Fibroblast of skin of right quadriceps (primary cell): ENCODE measurements around the gene TTC28.
A peak's percentile ranks its signal among the peaks of the same experiment; 100 is the strongest.
"Not testable (repeated sequence)": the region's sequence is repeated elsewhere in the genome, so short reads cannot be mapped to it uniquely, and the experiment has no call there.

Source experiments
- DNase-seq: peaks from one replicate; pipeline ENCODE4 v3.0.0-alpha.2; 2013

The TTC28 gene

DNA sequence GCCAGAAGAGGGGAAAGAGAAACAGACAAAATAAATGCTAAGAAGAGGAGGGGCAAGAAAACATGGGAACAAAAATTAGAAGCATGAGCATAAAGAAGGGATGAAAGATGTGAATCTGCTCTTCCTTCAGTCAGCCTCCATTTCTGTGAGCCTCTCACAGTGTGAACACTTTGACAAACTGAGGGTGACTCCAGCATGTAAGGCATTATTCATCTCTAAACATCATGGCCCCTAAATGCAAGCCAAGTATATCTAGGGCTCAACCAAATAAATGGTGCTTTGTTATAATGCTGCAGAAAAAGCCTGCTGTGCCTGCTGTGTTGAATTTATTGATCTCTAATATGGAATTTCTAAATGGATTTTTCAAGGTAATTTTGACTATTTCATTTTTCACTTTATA lies 281.3 kb downstream of the TTC28 start:
- DNase-seq = no peak

DNA sequence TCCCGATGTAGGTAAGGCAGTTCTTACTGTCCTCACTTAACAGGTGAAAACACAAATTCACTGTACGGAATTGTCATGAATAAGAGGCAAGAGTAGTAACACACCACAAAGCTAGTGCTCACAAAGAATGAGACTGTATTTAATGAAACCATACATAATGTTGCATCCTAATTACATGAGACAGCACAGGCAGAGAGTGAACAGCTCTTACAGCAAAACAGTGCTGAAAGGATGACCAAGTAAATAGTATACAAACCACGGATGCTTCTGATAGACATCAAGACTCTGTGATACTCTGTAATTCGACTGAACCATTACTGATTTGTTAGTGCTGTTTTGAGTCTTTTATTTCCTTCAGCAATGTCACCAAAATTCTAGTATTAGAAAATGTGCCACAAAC lies 282.3 kb downstream of the TTC28 start:
- no peak for DNase-seq

DNA sequence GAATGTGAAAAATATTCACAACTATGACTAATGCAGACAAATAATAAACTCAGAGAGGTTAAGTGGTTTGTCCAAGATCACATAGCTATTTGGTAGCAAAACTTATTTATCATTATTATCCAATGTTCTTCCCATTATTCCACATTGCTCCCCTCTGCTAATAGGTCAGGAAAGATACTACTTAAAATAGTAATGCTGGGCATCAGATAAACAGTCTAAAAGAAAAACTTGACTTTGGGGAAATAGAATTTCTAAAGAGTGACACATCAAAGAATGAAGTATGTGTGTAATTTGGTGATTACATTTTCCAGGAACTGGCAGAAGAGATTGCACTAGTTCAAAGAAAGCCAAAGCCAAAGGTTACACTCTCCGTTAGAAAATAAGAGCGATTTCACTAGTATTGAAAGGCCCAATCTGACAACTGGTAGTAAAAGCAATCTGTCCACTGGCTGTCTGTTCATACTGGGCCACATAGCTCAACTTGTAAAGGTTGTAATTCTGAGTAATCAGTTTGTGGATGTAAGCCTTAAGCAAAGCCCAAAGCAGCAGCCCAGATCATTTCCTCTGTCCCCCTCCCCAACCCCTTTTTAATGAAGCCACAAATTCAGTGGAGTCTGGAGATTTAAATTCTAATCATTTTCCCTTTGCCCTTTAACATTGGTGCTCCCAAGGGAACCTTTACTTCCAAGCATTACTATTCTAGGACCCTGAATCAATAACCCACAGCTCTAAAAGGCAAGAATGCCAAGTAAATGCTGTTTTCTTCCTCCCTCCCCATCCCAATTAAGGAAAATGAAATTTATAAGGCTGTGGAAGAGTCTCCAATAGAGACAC lies 283.5 kb downstream of the TTC28 start:
- DNase-seq = peak; percentile 58

DNA sequence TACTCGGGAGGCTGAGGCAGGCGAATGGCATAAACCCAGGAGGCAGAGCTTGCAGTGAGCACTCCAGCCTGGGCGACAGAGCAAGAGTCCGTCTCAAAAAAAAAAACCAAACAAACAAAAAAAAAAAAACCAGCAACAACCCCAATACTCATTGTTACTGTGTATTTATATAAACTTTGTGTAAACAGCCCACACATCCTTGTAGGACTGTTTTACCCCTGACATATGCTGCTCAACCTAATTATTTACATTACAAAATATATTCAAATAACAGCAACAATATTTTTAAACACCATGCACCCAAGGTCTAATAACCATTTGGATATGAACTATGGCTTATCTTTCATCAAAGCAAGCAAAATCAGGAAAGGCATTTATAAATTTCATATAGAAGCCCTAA lies 284.1 kb downstream of the TTC28 start:
- no peak for DNase-seq

DNA sequence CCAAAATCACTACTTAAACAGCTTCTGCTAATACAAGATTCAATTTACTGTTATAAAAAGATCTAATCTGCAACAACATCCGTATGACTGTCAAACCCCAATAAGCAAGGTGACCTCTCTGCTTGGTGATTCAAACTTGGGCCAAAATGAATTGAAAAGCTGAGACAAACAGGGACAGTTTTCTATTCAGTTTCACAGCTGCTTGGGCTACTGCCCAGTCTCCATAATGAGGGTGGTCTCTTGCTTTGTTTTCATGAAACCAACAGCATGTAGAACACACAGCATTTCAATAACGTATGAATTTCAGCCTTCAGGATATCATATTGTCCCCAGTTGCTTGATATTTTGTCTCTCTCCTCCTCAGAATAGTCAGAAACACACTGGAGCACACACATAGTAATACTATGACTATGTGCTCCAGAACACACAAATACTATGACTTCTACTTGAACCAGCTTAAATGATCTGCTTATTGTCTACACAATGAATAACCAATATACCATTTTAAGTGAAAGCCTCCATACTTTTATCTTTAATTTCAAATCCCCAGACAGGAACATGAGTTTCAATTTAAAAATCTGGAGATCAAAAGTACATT lies 285.0 kb downstream of the TTC28 start:
- DNase-seq = no peak

DNA sequence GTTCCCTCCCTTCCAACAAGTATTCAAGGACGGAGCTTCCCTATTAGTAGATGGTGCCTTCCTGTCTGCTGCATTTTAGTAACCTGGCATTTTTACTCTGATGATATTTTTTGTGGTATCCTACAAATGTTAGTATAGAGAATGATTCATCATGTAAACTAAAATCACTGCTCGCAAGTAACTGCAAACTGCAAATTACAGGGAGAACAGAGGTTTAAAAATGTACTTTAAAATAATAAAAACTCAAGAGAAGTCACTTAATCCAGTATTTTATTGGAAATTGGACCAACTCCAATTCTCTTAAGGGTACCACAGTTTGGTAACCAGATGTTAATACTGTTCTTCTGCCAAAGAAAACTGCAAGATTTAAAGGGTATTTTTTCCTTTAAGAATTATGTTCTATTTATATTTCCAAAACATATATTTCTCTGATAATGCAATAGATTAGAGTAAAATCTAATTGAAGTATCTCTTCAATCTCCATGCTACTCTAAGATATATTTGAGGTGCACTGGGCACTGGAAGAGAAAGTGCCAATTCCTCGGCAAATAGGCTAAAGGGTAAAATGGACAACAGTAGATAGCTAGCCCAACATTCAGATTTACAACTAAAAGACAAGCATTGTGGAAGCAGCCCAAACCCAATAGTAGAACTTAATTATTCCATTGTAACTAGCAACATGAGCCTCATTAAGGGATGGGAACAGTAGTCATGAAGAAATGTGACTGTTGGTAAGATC lies 298.0 kb downstream of the TTC28 start:
- DNase-seq = peak; percentile 61

DNA sequence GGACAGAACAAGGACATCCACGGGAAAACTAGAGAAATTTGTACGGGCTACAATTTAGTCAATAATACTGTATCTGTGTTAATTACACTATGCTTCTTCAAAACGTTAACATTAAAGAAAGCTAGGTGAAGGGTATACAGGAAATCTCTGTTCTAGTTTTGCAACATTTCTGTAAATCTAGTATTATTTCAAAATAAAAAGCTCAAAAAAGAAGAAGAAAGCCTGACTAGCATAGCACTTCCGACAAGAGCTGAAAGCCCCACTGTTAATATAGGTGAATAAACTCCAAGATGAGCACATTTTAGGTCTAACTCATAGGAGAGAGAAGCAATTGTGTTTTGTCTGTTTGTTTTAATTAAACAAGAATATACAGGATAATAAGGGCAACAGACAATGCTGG lies 299.7 kb downstream of the TTC28 start:
- DNase-seq = no peak

DNA sequence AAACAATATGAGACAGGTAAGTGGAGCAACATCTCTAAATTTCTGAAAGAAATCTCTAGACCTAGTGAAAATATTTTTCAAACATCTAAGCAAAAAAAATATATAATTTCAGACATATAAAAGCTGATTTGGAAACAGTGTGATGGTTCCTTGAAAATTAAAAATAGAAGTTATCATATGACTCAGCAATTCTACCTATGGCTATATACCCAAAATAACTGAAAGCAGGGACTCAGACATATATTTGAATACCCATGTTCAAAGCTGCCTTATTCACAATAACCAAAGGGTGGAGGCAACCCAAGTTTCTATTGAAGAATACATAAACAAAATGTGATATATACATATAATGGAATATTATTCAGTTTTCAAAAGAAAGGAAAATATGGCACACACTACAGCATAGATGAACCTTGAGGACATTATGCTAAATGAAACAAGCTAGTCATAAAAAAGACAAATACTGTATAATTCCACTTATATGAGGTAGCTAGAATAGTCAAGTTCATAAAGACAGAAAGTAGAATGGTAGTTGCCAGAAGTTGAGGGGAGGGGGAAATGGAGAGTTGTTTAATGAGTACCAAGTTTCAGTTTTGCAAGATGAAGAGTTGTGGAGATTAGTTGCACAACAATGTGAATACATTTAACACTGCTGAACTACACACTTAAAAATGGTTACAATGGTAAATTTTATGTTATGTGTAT lies 300.4 kb downstream of the TTC28 start:
- no peak for DNase-seq

DNA sequence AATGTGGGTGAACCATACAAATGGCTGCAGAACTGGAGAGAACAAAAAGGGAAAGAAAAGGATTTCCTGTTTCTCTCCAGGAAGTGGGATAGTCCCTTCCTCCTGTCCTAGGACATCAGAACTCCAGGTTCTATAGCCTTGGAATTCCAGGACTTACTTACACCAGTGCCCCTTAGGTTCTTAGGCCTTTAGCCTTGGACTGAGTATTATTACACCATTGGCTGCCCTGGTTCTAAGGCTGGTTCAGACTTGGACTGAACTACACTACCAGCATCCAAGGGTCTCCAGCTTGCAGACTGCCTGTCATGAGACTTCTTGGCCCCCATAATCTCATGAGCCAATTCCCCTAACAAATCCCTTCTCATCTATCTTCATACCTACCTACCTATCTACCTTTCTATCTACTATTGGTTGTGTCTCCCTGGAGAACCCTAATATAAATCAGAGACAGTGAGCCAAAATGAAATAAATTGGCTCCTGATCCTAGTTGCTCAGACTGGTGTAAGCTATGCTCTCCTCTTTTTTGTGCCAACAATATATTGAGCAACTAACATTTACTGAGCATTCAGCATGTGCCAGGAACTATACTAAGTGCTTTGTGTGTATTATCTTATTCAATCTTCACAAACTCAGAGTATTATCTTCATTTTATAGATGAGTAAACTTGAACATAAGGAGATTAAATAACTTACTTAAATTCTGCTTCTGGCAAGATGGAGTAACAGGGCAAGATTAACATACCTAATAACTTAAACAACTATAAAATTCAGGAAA lies 303.7 kb downstream of the TTC28 start:
- no peak for DNase-seq

DNA sequence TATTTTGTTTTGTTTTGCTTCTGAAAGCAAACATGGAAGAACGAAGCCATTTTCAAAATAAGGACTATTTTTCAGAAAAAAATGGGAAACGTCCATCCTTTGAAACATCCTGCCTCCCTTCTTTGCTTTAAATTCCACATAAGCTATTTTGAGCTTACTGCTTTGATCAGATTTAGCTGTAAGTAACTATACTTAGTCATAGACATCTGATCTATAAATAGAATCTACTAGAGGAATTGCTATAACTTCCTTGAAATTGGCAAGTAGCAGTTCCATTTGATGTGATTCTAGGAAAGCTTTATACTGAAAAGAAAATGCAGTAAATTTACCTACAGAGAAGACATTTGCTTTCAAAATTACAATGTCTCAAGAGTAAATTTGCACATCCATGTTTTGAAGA lies 305.8 kb downstream of the TTC28 start:
- DNase-seq = peak; percentile 52

DNA sequence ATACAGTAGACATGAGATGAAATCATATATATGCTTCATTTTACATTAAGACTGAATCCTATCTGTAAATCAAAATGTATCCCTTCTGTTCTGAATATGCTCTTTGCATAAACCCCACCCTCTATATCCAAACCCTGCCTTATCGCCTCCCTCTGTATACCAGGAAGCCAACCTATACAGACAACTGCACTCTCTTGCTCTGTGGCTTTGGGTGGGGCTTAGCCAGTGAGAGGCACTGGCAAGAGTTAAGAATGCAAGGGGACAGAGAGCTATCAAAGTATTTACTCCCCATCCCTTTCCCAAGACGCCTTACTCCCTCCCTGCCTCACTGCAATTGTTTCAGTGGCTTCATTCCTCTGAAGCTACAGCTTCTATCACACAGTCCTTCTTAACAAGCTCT lies 309.8 kb downstream of the TTC28 start:
- DNase-seq = no peak

DNA sequence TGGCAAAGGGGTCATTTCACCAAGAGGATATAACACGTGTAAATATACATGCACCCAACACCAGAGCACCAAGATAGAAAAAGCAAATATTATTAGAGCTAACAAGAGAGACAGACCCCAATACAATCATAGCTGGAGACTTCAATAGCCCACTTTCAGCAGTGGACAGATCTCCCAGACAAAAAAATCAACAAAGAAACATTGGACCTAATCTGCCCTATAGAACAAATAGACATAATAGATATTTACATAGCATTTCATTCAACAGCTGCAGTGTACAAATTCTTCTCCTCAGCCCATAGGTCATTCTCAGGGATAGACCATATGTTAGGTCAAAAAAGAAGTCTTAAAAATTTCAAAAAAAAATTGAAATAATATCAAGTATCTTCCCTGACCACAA lies 312.8 kb downstream of the TTC28 start:
- DNase-seq = no peak

DNA sequence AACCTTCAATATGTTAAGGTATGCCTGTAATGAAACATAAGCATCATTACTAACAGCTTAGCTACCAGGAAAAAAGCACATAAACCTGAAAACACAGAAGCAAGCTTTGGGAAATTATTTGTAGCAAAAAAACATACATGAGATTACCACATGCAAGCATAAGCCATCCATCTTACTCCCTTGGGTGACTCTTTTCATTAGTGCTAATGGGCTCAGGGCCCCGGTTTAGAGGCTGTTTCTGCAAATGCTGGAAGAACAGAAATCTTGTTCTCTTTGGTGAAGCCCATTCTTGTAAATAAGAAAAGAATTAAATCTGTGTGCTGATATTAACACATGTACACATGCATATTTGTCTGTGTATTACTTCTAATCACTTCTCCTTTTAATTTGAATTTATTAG lies 314.3 kb downstream of the TTC28 start:
- DNase-seq = no peak

DNA sequence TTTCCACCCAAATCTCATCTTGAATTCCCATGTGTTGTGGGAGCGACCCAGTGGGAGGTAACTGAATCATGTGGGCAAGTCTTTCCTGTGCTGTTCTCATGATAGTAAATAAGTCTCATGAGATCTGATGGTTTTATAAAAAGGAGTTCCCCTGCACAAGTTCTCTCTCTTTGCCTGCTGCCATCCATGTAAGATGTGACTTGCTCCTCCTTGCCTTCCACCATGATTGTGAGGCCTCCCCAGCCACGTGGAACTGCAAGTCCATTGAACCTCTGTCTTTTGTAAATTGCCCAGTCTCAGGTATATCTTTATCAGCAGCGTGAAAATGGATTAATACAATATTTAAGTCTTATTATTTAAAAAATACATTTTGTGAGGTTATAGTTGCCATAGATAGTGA lies 315.5 kb downstream of the TTC28 start:
- not testable (repeated sequence) for DNase-seq

DNA sequence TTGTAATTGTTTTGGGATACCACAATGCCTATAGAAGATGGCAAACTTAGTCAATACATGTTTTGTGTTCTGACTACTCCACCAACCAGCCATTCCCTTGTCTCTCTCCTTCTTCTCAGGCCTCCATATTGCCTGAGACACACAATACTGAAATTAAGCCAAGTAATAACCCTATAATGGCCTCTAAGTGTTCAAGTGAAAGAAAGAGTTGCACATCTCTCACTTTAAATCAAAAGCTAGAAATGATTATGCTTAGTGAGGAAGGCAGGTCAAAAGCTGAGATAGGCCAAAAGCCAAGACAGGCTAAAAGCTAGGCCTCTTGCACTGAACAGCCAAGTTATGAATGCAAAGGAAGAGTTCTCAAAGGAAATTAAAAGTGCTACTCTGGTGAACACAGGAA lies 318.7 kb downstream of the TTC28 start:
- DNase-seq = no peak

DNA sequence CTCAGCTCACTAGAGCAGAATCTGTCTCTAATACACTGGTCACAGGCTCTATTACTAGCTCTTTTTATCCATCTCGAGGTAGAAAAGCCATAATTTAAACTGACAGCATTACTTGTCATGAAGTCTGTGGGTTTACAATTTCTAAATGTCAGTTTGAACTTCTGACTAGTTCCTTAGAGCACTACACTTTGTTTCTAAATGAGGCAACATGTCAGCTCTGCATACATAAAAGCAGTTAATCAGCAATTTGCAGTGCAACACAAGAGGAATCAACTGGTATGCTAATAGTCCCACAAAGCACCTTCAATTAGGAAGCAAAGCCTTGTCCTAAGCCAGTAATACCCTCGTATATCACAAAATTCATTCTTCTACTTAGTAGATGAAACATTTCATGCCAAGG lies 321.3 kb downstream of the TTC28 start:
- no peak for DNase-seq

DNA sequence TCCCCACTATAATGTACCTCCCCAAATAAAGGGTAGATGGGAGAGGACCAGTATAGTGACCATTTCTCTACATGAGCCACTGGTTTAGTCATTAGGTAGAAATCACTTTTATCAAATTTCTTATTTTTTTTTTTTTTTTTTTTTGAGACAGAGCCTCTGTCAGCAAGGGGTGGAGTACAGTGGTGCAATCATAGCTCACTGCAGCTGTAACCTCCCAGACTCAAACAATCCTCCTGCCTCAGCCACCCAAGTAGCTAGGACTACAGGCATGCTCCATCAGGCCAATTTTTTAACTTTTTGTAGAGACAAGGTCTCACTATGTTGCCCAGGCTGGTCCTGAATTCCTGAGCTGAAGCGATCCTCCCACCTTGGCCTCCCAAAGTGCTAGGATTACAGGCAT lies 322.4 kb downstream of the TTC28 start:
- DNase-seq = no peak

DNA sequence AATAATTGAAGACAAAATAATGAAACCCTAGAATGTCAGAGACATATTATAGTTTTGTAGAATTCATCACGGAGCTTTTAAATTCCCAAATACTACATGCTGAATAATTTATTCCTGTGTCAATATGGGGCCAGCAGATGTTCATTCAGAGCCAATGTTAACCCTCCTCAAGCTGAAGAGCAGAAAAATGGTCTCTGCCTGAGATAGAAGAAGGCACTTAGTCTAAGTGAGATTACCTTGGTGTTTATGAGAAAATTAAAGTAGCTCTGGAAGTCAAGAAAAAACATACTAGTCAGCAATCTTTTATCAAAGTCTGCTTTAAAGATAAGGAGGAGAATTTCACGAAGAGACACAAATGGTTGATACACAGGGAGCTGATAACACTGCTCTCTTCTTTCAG lies 328.2 kb downstream of the TTC28 start:
- DNase-seq = no peak

DNA sequence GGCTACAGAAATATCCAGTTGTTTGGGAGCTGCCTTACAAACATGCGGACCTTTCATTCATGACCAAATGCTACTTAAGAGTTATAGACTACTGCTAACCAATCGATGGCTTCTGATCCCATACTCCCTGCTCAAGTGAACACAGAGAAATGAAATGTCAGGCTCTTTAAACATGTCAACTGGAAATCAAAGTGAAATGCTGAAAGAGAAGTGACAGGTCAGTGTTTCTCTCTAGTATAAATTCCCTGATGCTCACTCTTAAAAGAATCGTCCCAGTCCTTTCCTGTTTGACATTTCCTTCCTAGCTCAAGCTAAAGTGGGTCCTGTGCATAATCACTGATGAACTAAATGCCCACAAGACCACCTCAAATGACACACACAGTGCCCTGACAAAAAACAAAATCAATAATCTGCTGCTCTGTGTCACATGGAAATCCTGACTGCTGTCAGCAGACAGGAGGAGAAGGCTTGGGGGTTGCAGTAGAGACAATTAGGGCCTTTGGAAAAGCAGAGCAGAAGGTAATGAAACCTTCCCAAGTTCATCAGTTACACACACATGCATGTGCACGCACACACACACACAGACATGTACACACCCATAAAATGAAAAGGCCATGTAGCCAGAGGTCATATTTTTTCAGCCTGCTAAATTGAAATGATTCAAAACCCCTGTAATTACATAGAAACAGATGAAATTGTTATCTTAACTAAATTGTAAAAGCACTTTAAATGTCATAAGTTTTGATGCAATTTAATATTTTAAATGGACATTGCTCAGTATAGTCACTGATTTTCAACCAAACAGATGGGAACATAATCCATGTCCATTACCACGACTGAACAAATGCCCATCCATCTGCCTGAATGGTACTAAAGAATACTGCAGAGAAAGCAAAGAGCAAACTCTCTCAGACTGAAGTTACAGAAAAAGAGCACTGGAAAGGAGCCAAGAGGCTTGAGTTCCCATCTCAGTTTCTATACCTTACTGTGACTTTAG lies 330.7 kb downstream of the TTC28 start:
- DNase-seq = no peak

DNA sequence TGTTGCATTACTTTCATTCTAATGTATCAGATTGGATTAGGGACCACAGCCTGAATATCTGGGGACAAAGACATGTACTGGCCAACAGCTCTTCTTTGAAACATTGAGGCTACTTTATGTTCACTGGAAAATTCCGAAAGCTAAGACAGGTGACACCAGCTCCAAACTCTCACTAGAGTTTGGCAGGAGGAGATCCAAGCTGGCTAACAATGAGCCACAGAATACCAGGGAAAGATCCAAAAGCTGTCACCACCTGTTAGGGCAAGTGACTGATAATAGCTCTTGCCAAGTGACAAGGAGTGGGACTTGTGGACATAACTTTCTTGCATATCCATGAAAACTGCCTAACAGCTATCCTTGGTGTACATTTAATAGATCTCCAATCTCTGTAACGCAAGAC lies 333.3 kb downstream of the TTC28 start:
- no peak for DNase-seq
